Measurements from ENCODE around the gene SERPINE3.

Gene SERPINE3

GRCh38 chr13:51342706-51343105 is 3.2 kb downstream of the SERPINE3 start:
- Histone ChIP-seq H3K4me3 (IDR thresholded peaks at IDR 0.05; ENCODE audit: insufficient read depth, low read depth, low read length) (no peak overlapping the region), H4K20me1 (ENCODE audit: insufficient read depth) (no peaks in the 10 kb centered on the region), H3K4me2 (no peak overlapping the region), H3K27ac (no peak overlapping the region), H3K27me3 (ENCODE audit: insufficient read depth, low read depth) (no peaks in the 10 kb centered on the region), H3K79me2 (ENCODE audit: insufficient read depth, low read depth) (no peaks in the 10 kb centered on the region), H3K4me1 (ENCODE audit: low read depth, poor library complexity, severe bottlenecking) (peaks cover 13% of the 10 kb centered on the region), H3K36me3 (ENCODE audit: insufficient read depth) (no peaks in the 10 kb centered on the region), H3K9ac (no peak overlapping the region), H2AFZ (ENCODE audit: low read depth) (no peak overlapping the region)
- TF ChIP-seq CTCF (conservative IDR thresholded peaks at IDR 0.05; ENCODE audit: low read depth, low read length) = no peak

- TF ChIP-seq CTCF (conservative IDR thresholded peaks at IDR 0.05; ENCODE audit: low read depth, low read length) = no peak
- H3K27me3 ChIP-seq (ENCODE audit: insufficient read depth, low read depth) = no peaks in the 10 kb centered on the region
- H3K4me2 ChIP-seq = no peak overlapping the region
- H3K27ac ChIP-seq = no peak overlapping the region
- no peak overlapping the region for H3K4me3 ChIP-seq (IDR thresholded peaks at IDR 0.05; ENCODE audit: insufficient read depth, low read depth, low read length)
- H3K79me2 ChIP-seq (ENCODE audit: insufficient read depth, low read depth) = no peaks in the 10 kb centered on the region
- no peak overlapping the region for H2AFZ ChIP-seq (ENCODE audit: low read depth)
- H3K9ac ChIP-seq = no peak overlapping the region
- H3K4me1 ChIP-seq (ENCODE audit: low read depth, poor library complexity, severe bottlenecking) = peaks cover 13% of the 10 kb centered on the region
- H4K20me1 ChIP-seq (ENCODE audit: insufficient read depth) = no peaks in the 10 kb centered on the region
- H3K36me3 ChIP-seq (ENCODE audit: insufficient read depth) = no peaks in the 10 kb centered on the region
Observed at GRCh38 chr13:51343475-51343874, 4.0 kb downstream of the SERPINE3 start.

- H3K36me3 ChIP-seq (ENCODE audit: insufficient read depth) = no peaks in the 10 kb centered on the region
- no peak overlapping the region for H3K4me2 ChIP-seq
- no peak for TF ChIP-seq CTCF (conservative IDR thresholded peaks at IDR 0.05; ENCODE audit: low read depth, low read length)
- no peak overlapping the region for H3K9ac ChIP-seq
- peaks cover 11% of the 10 kb centered on the region for H3K4me1 ChIP-seq (ENCODE audit: low read depth, poor library complexity, severe bottlenecking)
- H3K27me3 ChIP-seq (ENCODE audit: insufficient read depth, low read depth) = no peaks in the 10 kb centered on the region
- H3K4me3 ChIP-seq (IDR thresholded peaks at IDR 0.05; ENCODE audit: insufficient read depth, low read depth, low read length) = no peak overlapping the region
- H3K79me2 ChIP-seq (ENCODE audit: insufficient read depth, low read depth) = no peaks in the 10 kb centered on the region
- H2AFZ ChIP-seq (ENCODE audit: low read depth) = no peak overlapping the region
- H4K20me1 ChIP-seq (ENCODE audit: insufficient read depth) = no peaks in the 10 kb centered on the region
- H3K27ac ChIP-seq = no peak overlapping the region
Observed at GRCh38 chr13:51346397-51346796, 6.9 kb downstream of the SERPINE3 start.

DNA sequence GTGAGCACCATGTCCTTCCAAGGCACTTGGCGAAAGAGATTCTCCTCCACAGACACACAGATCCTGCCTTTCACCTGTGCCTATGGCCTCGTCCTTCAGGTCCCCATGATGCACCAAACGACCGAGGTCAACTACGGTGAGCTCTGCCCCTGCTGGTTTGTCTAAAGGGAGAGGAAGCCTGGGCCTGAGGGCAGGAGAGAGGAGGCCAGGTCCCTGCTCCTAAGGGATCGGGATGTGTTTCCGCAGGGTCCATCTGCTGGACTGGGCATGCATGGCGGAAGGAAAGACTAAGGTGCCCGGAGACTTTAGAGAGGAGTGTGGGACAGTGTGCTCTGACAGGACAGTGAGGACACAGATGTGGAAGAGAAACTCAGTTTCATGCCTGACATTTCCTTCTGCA is 7.6 kb downstream of the SERPINE3 start:
- Histone ChIP-seq H3K27ac (no peak overlapping the region), H3K4me3 (IDR thresholded peaks at IDR 0.05; ENCODE audit: insufficient read depth, low read depth, low read length) (no peak overlapping the region), H3K79me2 (ENCODE audit: insufficient read depth, low read depth) (no peaks in the 10 kb centered on the region)

More for the DNA sequence above, 7.6 kb downstream of the SERPINE3 start:
- no peak overlapping the region for H3K4me2 ChIP-seq
- no peaks in the 10 kb centered on the region for H3K36me3 ChIP-seq (ENCODE audit: insufficient read depth)
- H4K20me1 ChIP-seq (ENCODE audit: insufficient read depth) = no peaks in the 10 kb centered on the region
- H3K9ac ChIP-seq = no peak overlapping the region
- H3K4me1 ChIP-seq (ENCODE audit: low read depth, poor library complexity, severe bottlenecking) = peaks cover 7% of the 10 kb centered on the region
- TF ChIP-seq CTCF (conservative IDR thresholded peaks at IDR 0.05; ENCODE audit: low read depth, low read length) = no peak
- H2AFZ ChIP-seq (ENCODE audit: low read depth) = no peak overlapping the region
- H3K27me3 ChIP-seq (ENCODE audit: insufficient read depth, low read depth) = no peaks in the 10 kb centered on the region

Measured in KMS-11 (cell line).